ENCODE data around the gene GMDS. TPM values are rescaled to one million over a fixed set of nuclear protein-coding genes. Genes with fewer than 3 reads are reported as not detected.

GMDS gene
- polyA plus RNA-seq, 1 donor, result 8.2 TPM

GRCh38 chr6:2203264-2203663 is 42.1 kb downstream of the GMDS start:
- DNase-seq, result no peak

DNA sequence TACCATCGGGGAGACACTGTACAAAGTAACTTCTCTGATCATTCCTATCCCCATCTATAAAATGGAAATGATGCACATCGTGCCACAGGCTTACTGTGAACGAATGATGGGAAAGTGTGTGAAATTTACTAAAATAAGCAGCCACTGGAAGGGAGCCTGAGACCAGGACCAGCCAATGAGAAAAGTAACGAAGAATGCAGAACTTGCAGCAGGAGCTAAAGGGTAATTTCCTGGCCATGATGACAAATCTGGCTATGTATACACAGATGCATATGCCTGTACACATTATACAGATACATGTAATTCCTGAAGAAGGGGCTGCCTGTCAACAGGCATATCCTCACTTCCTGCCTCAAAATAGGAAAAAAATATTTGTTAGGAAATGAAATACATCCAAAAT is 47.4 kb downstream of the GMDS start:
- no peak for DNase-seq

DNA sequence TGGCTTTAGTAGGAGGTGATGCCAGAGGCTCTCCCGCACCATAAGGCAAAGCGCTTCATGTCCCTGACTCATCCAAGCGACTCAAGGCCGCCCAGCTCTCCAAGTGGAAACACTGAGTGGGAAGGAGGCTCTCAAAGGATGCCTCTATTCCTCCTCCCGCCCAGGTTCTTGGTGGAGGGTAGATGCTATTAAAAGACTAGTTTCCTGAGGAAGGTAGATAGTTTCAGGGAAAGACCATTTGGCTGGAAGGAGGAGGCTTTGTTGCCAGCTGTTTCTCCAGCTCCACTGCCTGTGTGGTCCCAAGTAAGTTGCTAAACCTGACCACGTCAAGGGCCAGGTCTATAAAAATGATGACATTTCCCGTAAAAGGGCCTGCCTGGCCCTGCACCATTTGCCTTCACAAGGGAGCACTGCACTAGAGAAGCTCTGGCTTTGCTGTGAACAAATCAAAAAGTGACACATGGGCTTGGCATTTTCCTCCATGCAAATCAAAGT is 48.2 kb downstream of the GMDS start:
- DNase-seq, result peak; percentile 43

DNA sequence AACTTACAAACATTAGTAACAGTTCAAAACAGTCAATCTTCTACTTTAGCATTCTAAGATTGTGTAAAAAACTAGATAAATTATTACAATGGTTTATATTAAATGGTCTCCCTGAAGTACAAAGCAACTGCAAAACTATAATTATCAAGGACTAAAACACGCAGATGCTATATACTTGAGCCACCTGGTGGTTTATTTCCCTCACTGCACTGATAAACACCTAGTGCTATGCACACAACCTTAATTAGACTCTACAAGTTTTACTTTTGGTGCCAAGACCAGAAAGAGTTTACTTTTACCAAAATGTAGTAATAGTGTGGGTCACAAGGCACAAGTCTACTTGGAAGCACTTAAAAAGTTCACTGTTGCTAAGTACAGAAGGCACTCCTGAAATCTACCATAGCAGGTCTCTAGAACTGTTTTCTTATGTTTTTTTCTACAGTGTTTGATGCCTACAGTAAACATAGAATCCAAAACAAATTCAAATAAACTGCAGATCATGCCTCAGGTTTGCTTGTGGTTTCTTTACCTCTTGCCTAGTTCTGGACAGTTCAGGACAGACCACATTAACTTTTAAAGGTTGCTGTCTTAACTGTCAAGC is 49.2 kb downstream of the GMDS start:
- peak; percentile 30 for DNase-seq

DNA sequence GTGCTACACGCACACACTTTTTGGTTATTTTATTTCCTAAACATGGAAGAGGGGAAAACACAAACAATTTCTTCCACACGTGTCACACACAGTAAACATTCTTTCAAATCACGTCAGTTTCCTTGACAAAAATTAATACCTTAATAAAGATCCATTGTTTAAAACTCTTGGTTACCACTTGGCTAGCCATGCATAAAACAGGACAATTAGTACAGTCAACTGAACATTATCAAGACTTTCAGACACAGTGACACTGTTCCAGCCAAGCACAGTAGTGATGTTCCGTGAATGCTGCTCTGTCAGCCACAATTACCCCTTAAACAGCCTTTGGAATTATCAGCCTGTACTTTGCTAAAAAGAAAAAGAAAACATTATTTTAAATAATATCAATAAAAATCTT is 50.8 kb downstream of the GMDS start:
- no peak for DNase-seq

GRCh38 chr6:2193931-2194330 is 51.5 kb downstream of the GMDS start:
- no peak for DNase-seq

DNA sequence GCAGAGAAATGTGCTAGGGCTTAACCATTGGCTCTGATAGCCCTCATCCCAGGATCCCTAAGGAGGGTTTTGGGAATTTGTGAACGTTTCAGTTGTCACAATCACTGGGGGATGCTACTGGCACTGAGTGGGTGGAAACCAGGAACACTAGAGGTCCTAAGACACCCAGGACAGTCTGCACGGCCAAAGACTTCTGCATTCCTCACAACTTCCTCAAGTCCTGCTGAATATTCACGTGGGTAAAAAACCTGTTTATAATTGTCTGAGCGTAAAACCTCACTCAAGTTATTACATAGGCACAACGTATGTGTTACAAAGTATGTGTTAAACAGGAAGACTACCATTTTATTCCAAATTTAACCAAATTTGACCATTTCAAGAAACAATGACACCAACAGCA is 52.4 kb downstream of the GMDS start:
- no peak for DNase-seq

GRCh38 chr6:2191390-2191740 is 54.0 kb downstream of the GMDS start:
- no peak for DNase-seq

- DNase-seq, result no peak
Measured at GRCh38 chr6:2190661-2191389, 54.6 kb downstream of the GMDS start.

GRCh38 chr6:2188856-2189384 is 56.5 kb downstream of the GMDS start:
- DNase-seq, result no peak

DNA sequence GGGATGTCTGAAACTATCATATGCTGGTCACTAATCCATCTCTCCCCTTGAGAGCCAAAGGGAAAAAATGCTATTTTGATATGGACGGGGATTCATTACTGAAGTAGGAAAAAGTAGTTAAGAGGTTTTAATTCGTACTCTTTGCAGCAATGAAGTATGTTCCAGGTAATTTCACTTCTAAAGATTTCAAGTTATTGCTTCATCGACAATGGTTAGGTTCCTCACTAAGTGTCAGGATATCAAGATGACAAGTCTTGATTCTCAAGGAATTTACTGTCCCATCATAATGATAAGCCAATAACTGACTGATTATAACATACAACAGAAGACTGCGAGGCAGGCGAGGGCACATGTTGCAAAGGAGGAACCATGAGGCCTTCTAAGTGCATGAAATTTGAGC is 57.0 kb downstream of the GMDS start:
- DNase-seq, result no peak

GRCh38 chr6:2187826-2188225 is 57.6 kb downstream of the GMDS start:
- no peak for DNase-seq

DNA sequence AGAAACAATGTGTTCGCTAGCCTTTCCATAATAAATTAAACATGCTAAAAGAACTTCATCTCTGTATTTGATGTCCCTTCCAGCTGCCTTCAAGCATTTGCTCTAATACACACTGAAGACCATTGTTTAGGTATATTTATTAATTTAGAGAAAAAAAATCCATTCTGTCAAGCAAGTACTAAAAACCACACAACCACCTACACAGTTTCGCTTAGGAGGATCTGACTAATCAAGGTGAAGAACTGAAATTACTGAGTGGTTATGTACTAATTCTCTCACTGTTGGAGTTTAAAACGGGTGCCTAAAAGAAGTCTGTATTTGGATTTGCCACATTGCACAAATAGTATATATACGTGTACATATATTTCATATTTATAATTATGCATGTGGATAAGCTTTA is 58.9 kb downstream of the GMDS start:
- DNase-seq, result no peak

- no peak for DNase-seq
Measured at GRCh38 chr6:2185466-2185865, 59.9 kb downstream of the GMDS start.

DNA sequence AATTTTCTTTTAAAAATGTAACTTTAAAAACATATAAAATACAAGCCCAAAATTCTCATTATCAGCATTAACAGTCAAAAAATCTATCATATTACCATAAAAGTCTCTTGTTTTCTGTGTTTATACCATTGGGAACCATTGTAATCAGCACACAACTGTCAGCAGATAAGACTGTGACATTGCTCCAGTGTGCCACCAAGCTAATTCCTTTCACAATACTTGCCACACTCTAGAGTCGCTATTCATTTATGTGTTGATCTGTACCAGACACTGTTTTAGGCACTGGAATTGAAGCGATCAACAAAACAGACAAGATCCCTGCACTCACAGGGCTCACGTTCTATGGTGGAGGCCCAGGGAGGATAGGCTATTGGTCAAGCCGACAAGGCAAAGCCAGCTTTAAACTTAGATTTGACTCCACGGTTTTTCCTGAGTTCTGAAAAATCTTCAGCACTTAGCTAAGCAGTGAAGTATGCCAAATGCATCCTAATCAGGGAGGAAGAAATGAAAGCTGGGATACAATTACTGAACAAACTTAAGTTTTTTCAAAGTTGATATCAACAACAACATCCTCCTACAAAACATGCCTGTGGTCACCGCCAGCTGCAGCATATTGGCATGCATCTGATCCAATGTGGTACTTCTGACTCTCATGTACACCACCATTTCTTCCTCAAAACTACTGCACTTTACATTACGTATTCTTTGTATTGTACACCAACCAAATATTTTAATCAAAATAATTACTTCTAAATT is 60.5 kb downstream of the GMDS start:
- no peak for DNase-seq

DNA sequence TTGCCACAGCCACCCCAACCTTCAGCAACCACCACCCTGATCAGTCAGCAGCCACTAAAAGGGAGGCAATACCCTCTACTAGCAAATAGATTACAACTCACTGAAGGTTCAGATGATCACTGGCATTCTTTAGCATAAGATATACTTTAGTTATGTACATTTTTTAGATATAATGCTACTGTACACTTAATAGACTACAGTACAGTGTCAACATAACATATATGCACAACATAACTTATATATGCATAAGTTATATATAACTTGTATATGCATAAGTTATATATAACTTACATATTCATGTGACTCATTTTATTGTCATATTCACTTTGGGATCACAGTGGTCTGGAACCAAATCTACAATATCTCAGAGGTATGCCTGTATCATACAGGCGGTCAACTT is 61.7 kb downstream of the GMDS start:
- no peak for DNase-seq

DNA sequence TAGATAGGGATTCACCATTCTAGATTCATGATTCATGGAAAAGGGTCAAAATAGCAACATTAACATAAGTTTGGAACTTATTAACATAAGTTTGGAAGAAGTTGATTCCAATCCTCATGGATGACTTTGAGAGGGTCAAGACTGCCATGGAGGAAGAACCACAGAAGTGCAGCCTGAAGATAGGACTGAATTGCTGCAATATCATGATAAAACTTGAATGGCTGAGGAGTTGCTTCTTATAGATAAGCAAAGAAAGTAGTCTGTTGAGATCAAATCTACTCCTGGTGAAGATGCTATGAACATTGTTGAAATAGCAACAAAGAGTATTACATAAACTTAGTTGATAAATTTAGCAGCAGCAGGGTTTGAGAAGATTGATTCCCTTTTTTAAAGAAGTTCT is 62.2 kb downstream of the GMDS start:
- no peak for DNase-seq

GRCh38 chr6:2182251-2182650 is 63.2 kb downstream of the GMDS start:
- DNase-seq, result no peak

DNA sequence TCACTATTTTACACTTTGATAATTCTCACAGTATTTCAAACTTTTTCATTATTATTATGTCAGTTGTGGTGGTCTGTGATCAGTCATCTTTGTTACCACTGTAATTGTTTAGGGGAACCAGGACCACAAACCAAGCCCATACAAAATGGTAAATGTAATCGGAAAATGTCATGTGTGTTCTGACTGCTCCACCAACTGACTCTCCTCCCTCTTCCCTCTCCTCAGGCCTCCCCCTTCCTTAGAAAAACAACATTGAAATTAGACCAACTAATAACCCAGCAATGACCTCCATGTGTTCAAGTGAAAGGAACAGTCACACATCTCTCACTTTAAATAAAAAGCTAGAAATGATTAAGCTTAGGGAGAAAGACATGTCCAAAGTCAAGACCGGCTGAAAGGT is 63.8 kb downstream of the GMDS start:
- no peak for DNase-seq

DNA sequence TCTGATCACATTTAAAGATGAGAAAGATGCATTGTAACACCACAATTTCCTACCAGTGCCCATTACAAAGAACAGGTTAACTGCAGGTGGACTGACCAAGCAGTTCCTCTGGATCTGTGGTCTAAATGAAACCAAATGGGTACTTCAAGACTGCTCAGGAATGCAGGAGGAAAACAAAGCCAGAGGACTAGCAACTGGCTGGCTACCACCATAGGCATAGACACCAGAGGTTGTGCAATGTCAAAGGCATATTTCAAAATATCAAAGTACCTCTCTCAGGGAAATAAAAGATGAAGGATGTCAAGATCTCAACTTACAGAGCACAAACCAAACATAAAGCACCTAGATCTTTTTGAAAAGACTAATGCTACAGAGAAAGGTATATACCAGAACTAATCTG is 65.5 kb downstream of the GMDS start:
- no peak for DNase-seq

DNA sequence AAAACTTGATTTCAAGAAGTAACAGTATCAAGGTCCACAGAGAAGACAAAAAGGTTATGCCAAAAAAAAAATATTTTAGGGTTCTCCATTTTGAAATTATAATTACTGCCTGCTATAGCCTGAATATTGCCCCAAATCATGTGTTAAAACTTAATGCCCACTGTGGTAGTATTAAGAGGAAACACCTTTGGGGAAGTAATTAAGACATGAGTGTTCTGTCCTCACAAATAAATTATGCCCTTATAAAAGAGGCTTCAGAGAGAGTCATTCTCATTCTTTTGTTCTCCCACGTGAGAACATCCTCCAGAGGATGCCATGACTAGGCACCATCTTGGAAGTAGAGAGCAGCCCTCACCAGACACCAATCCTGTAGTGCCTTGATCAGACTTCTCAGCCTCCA is 66.2 kb downstream of the GMDS start:
- no peak for DNase-seq

DNA sequence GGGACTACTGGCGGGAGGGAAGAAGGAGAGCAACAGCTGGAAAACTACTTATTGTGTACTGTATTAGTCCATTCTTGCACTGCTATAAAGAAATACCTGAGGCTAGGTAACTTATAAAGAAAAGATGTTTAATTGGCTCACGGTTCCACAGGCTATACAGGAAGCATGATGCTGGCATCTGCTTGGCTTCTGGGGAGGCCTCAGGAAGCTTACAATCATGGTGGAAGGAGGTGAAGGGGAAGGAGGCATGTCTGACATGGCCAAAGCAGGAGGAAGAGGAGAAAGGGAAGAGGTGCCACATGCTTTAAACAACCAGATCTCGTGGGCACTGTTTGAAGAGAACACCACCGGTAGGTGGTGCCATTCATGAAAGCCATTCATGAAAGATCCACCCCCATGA is 67.3 kb downstream of the GMDS start:
- no peak for DNase-seq

- DNase-seq, result no peak
Measured at GRCh38 chr6:2175825-2176224, 69.6 kb downstream of the GMDS start.
